Superior temporal gyrus (tissue), 1 donor: ENCODE data around the gene MYH1.

Source experiments
- DNase-seq: peaks from one replicate; pipeline ENCODE4 v3.0.0-alpha.2; 2016; ENCODE audit errors: extremely low spot score

MYH1 gene

DNA sequence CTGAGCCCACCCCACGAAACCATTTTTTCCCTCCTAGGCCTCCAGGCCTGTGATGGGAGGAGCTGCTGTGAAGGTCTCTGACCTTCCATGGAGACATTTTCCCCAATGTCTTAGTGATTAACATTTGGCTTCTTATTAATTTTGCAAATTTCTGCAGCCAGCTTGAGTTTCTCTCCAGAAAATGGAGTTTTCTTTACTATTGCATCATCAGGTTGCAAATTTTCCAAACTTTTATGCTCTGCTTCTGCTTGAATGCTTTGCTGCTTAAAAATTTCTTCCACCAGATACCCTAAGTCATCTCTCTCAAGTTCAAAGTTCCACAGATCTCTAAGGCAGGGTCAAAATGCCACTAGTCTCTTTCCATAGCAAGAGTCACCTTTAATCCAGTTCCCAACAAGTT is 36.1 kb downstream of the MYH1 start:
- no peak for DNase-seq

DNA sequence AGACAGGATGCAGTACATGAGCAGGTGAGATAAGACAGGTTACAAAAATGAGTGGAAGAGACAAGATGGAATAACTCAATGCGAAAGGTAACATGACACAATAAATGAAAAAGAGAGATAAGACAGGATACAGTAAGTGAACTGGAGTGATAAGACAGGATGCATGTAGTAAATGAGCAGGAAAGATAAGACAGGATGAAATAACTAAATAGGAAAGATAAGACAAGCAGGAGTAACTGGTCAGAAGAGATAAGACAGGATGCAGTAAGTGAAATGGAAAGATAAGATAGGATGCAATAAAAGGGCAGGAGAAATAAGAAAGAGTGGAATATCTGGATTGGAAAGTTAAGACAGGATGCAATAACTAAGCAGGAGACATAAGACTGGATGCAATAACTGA is 40.6 kb downstream of the MYH1 start:
- no peak for DNase-seq

DNA sequence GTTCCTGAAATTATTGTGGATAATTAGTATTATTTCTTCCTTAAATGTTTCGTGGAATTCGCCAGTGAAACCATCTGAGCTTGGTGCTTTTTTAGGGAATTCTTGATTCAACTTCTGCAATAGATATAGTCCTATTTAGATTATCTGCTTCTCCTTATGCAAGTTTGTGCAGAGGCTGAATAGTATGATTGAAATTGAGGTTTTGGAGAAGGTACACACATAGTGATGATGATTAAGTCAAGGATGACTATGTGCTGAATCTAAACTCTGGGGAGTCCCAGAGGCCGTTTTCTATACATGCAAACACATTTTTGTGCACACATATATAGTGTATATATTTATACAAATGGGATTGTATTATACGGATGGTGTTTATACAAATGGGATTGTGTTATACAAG is 43.8 kb downstream of the MYH1 start:
- DNase-seq, result no peak

DNA sequence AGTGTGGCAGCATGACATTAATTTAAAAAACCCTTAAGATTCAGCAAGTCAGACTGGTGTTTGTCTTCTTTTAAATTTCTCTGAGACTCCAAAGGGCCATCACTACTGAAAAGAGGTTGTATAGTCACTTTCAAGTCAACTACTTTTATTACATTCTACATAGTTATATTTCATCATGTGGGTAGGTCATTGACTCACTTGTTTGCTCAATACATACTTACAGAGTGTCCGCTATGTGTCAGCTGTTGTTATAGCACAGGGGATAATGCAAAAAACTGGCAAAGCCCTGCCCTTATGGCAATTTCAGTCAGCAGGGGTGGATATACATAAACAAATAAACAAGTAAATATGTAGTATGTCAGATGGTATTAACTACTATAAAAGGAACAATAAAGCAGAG is 46.5 kb downstream of the MYH1 start:
- no peak for DNase-seq

DNA sequence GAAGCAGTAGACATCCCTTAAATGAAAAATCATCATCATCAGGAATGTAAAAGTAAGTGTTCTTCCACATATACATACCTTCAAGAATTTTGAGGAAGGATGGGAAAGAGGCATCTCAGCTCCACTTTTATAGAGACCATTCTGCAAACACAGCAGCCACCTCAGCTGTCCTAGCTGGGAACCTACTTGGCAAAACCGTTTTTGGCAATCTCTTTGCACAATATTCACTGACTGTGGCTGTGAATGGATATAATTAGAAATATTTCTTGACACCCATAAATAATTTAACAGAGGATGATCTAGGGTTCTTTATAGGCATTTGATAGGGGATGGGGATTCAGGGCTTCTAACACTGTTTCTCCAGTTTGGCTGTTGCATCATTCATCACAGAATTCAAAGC is 48.9 kb downstream of the MYH1 start, which contains the start of gene MYH4:
Gene MYH4 (minus strand): TSS at position 101 of the 400 bp plus-strand sequence. CDS start 2,814 bp downstream, outside the sequence.
- DNase-seq, result no peak

DNA sequence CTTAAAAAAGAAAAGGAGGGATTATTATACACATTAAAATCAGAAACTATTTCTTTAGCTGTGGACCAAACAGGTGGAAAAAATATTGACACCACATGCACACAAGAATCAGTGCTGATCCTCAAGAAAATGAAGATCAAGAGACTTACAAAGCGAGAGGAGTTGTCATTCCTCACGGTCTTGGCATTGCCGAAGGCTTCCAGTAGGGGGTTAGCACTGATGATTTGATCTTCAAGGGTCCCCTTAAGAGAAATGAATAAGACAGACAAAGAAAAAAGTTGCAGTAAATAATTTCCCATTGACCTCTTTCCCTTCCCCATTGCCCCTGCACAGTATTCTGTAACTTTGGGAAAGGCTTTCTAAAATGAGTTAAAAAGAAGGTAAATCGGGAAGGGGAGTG is 54.9 kb downstream of the MYH1 start:
- DNase-seq, result no peak

DNA sequence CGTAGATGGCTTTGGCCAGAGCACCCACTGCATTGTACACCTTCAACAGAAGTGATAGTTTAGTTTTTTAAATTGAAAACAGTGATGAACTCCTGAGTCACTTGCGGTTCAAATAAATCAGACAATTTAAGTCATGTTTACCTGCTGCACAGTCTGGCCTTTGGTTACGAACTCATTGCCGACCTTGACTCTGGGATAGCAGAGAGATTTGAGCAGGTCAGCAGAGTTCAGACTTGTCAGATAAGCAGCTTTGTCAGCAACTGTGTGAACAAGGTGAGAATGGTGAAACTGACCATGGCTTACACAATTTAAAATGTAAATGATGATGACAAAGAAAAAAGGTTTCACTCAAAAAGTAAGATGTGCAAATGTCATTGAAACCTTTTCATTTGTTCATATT is 58.3 kb downstream of the MYH1 start:
- no peak for DNase-seq

DNA sequence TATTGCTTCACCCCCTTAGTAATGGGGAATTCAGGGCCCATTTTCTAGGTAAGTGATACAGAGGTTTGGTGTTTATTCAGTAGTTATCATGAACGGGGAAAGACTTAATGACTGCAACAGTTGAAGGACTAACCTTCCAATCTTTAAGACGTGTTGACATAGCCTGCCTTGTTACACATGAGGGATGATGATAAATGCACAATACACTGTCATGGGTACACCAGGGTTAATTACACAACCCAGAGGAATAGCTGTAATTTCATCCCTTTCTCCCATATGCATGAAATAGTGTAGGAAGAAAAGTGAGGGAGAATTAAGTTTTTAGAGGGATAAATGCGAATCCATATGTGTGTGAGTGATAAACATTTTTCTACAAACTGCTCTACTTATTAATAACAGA is 59.6 kb downstream of the MYH1 start:
- no peak for DNase-seq

DNA sequence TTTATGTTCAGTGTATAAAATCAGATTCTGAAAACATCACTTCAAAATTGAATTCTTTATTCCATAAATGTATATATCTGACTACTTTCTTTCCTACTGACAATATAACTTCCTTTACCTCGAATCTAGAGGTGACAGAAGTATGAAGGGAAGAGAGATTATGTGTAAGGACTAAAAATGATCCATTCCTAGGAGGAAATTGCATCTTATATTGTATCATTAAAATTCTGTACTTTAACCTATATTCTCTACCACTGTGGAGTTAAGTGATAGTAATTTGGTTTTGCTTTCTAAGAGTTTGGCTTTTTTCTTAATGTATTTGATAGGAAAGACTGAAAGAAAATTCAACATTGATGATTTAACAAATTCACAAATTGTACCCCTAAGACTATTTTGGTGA is 60.4 kb downstream of the MYH1 start:
- no peak for DNase-seq

DNA sequence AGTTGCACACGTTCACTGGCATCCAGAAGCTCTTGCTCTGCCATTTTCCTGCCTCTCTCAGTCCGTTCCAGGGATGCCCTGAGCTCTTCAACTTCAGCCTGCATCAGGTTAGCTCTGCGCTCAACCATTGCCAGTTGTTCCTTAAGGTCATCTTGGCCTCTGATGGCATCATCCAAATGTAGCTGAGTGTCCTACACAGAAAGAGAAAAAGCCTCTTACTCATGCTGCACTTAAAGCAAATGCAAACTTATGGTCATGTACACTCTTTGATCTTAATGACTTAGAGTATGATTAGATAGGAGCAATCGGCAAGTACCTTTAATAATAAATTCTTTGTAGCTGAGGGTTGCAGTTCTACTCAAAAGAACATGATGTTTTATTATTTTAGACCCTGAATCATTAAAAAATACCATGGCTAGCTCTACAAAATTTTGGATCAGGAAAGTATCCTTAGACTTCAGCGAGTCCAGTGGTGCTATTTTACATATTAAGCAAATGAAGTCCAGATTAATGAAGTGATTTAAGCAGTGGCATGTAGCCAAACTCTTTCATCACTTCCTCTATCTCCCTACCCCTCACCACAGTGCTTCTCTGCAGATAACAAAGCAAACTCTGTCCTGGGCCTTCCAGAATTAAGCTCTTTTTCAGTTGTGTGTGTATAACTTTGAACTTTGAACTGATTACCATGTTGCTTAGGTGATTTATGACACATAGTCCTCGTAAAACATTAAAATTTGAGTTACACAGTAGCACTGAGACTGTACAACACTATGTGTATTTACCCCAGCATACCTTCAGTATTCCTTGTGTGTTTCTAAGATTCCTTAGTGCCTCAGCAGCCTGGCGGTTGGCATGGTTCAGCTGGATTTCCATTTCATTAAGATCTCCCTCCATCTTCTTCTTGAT is 71.1 kb downstream of the MYH1 start:
- DNase-seq, result no peak
